A549 (cell line): ENCODE data around the gene FXYD4. TPM values are rescaled to one million over a fixed set of nuclear protein-coding genes. Genes with fewer than 3 reads are reported as not detected.

Source experiments
- ATAC-seq, 2 experiments: fragments of 200-7000 bp in 1 of 2; fragments of >200 bp in 1 of 2; cut with Nextera tagmentation in 1 of 2; cut with Tn5 transposase in 1 of 2; 3 replicates each; pipeline versions ENCODE4 v1.8.0 to v1.9.1; 2018 to 2020; ENCODE audit warnings: mild to moderate bottlenecking in 1 of 2, moderate library complexity in 1 of 2
- CTCF ChIA-PET: fragments of 300-600 bp; sonication (Branson Sonifier 250); formaldehyde crosslinking; extraction: SDS; loops from one replicate; lab custom pipeline; 2021; ENCODE audit warnings: antibody characterized with exemption, inconsistent platforms; lab: Yijun Ruan, JAX
- POLR2A ChIA-PET: fragments of 350-600 bp; formaldehyde crosslinking; extraction: SDS; loops from one replicate; lab custom pipeline; 2021; ENCODE audit warnings: antibody characterized with exemption, inconsistent platforms; lab: Yijun Ruan, JAX
- DNase-seq, 2 experiments: peaks; one replicate each; pipeline versions ENCODE4 v3.0.0 to v3.0.0-alpha.2; 2011 to 2016; ENCODE audit warnings: low read depth in 1 of 2, low spot score in 1 of 2
- FAIRE-seq: peaks from 2 replicates; lab custom pipeline; 2011; peaks lifted over from hg19 to GRCh38; lab: Jason Lieb, UNC
- H3K27ac ChIP-seq, 2 experiments: fragments of >200 bp; sonication (Bioruptor Twin); formaldehyde crosslinking; 3 replicates each; pipeline ENCODE4 v1.5.1; 2016 to 2017
- H3K4me1 ChIP-seq: fragments of >200 bp; sonication (Bioruptor Twin); formaldehyde crosslinking; 3 replicates; pipeline ENCODE4 v1.6.1; 2016
- H3K4me2 ChIP-seq: fragments of >200 bp; sonication (Bioruptor Twin); formaldehyde crosslinking; 3 replicates; pipeline ENCODE4 v1.6.1; 2016
- H3K4me3 ChIP-seq: fragments of >200 bp; sonication (Bioruptor Twin); formaldehyde crosslinking; 3 replicates; pipeline ENCODE4 v1.5.1; 2016
- H3K9me3 ChIP-seq: fragments of >200 bp; sonication (Bioruptor Twin); formaldehyde crosslinking; 3 replicates; pipeline ENCODE4 v1.6.1; 2016
- BHLHE40 ChIP-seq: IDR thresholded peaks from 2 replicates; pipeline ENCODE4 v1.6.1; 2012; ENCODE audit warnings: low read depth, low read length, inconsistent platforms
- CEBPB ChIP-seq, 2 experiments: fragments of >200 bp in 1 of 2; sonication (Bioruptor Twin) in 1 of 2; formaldehyde crosslinking in 1 of 2; IDR thresholded peaks; 2 replicates each; pipeline ENCODE4 v1.6.1; 2012 to 2016
- CHD4 ChIP-seq: fragments of 200-600 bp; sonication (generic); IDR thresholded peaks from 2 replicates; pipeline ENCODE4 v1.6.1; 2016; ENCODE audit warnings: antibody characterized with exemption, mild to moderate bottlenecking, borderline replicate concordance
- EHF ChIP-seq: fragments of 250-450 bp; sonication (Bioruptor Pico); IDR thresholded peaks from 2 replicates; pipeline ENCODE4 v1.5.0; 2020; ENCODE audit warnings: mild to moderate bottlenecking
- FOSB ChIP-seq: fragments of 250-450 bp; sonication (Bioruptor Pico); IDR thresholded peaks from 2 replicates; pipeline ENCODE4 v1.5.0; 2020; ENCODE audit warnings: mild to moderate bottlenecking, moderate library complexity
- FOSL2 ChIP-seq, 2 experiments: fragments of 450-650 bp in 1 of 2; fragments of >200 bp in 1 of 2; sonication (Bioruptor Twin) in 1 of 2; formaldehyde crosslinking; IDR thresholded peaks; 2 replicates each; pipeline versions ENCODE4 v1.5.0 to v1.6.1; 2016 to 2020; ENCODE audit warnings: mild to moderate bottlenecking in 1 of 2, moderate library complexity in 1 of 2
- FOXS1 ChIP-seq: fragments of 250-450 bp; sonication (Bioruptor Pico); IDR thresholded peaks from 2 replicates; pipeline ENCODE4 v1.5.0; 2020; ENCODE audit warnings: mild to moderate bottlenecking, moderate library complexity
- GATA3 ChIP-seq: IDR thresholded peaks from 2 replicates; pipeline ENCODE4 v1.6.1; 2012; ENCODE audit warnings: borderline replicate concordance
- HDAC2 ChIP-seq: fragments of 200-600 bp; sonication (generic); IDR thresholded peaks from 2 replicates; pipeline ENCODE4 v1.6.1; 2016
- HOXA7 ChIP-seq: fragments of 250-450 bp; sonication (Bioruptor Pico); IDR thresholded peaks from 2 replicates; pipeline ENCODE4 v1.5.0; 2020; ENCODE audit warnings: mild to moderate bottlenecking, moderate library complexity
- HOXB13 ChIP-seq: fragments of 250-450 bp; sonication (Bioruptor Pico); IDR thresholded peaks from 2 replicates; pipeline ENCODE4 v1.5.0; 2020; ENCODE audit warnings: low read depth, mild to moderate bottlenecking, moderate library complexity
- HOXB5 ChIP-seq: fragments of 250-450 bp; sonication (Bioruptor Pico); IDR thresholded peaks from 2 replicates; pipeline ENCODE4 v1.5.0; 2020; ENCODE audit warnings: mild to moderate bottlenecking, moderate library complexity
- JUNB ChIP-seq: fragments of >200 bp; sonication (Bioruptor Twin); formaldehyde crosslinking; IDR thresholded peaks from 2 replicates; pipeline ENCODE4 v1.6.1; 2016
- KDM5A ChIP-seq: fragments of 200-600 bp; sonication (generic); IDR thresholded peaks from 2 replicates; pipeline ENCODE4 v1.6.1; 2016; ENCODE audit warnings: antibody characterized with exemption, mild to moderate bottlenecking
- MAFK ChIP-seq: fragments of 450-650 bp; IDR thresholded peaks from 2 replicates; pipeline ENCODE4 v1.6.1; 2014; ENCODE audit not compliant: partially characterized antibody
- NPAS2 ChIP-seq: fragments of 250-450 bp; sonication (Bioruptor Pico); IDR thresholded peaks from 2 replicates; pipeline ENCODE4 v1.8.0; 2022; ENCODE audit warnings: mild to moderate bottlenecking, moderate library complexity, borderline replicate concordance
- NR3C1 ChIP-seq: fragments of >200 bp; sonication (Bioruptor Twin); formaldehyde crosslinking; IDR thresholded peaks from 3 replicates; pipeline ENCODE4 v1.6.1; 2017
- PHF8 ChIP-seq: fragments of 200-600 bp; sonication (generic); IDR thresholded peaks from 2 replicates; pipeline ENCODE4 v1.6.1; 2016; ENCODE audit warnings: low read depth, mild to moderate bottlenecking, antibody characterized with exemption, moderate library complexity, borderline replicate concordance
- POLR2A ChIP-seq: IDR thresholded peaks from 2 replicates; pipeline ENCODE4 v1.6.1; 2012; ENCODE audit warnings: mild to moderate bottlenecking, low read length
- POLR2AphosphoS2 ChIP-seq: conservative IDR thresholded peaks from 2 replicates; pipeline ENCODE4 v1.6.1; 2012; ENCODE audit warnings: low read length, improper control_type of control experiment, inconsistent platforms
- RAD21 ChIP-seq, 2 experiments: fragments of >200 bp in 1 of 2; sonication (Bioruptor Twin) in 1 of 2; formaldehyde crosslinking in 1 of 2; IDR thresholded peaks in 1 of 2; conservative IDR thresholded peaks in 1 of 2; 2 replicates in 1 of 2; 3 replicates in 1 of 2; pipeline ENCODE4 v1.6.1; 2012 to 2018; ENCODE audit warnings: inconsistent platforms in 1 of 2
- SMC3 ChIP-seq: fragments of >200 bp; sonication (Bioruptor Twin); formaldehyde crosslinking; IDR thresholded peaks from 3 replicates; pipeline ENCODE4 v1.6.1; 2018; ENCODE audit warnings: inconsistent platforms
- TFCP2L1 ChIP-seq: fragments of 250-450 bp; sonication (Bioruptor Pico); IDR thresholded peaks from 2 replicates; pipeline ENCODE4 v1.5.0; 2021; ENCODE audit warnings: mild to moderate bottlenecking
- WGBS: methylation state at CpG from one replicate; pipeline ENCODE4 v1.1.6; 2017; ENCODE audit errors: missing lambda C conversion rate; 5-methylcytosine and 5-hydroxymethylcytosine counted together
- polyA plus RNA-seq, 4 experiments: library from polyadenylated mRNA; depleted of rRNA in 3 of 4; stranded (reverse); fragments of >200 nt; fragmentation: RNase III in 1 of 4; extraction: RNeasy Plus Mini Kit Qiagen cat#74134 plus additional on column Dnase treatment in 1 of 4; gene quantifications; 2 replicates in 3 of 4; 3 replicates in 1 of 4; pipeline ENCODE4 v1.2.3, GENCODE V29; 2011 to 2017
- TF ChIP-seq, protein P1 (sequence below): fragments of >200 bp; sonication (Bioruptor Twin); formaldehyde crosslinking; IDR thresholded peaks from 3 replicates; pipeline ENCODE4 v1.5.1; 2016

Gene FXYD4
- polyA plus RNA-seq, 2 of the 4 experiments (the other 2 are of a cell fraction), result not detected

- TF ChIP-seq, protein P1, sequence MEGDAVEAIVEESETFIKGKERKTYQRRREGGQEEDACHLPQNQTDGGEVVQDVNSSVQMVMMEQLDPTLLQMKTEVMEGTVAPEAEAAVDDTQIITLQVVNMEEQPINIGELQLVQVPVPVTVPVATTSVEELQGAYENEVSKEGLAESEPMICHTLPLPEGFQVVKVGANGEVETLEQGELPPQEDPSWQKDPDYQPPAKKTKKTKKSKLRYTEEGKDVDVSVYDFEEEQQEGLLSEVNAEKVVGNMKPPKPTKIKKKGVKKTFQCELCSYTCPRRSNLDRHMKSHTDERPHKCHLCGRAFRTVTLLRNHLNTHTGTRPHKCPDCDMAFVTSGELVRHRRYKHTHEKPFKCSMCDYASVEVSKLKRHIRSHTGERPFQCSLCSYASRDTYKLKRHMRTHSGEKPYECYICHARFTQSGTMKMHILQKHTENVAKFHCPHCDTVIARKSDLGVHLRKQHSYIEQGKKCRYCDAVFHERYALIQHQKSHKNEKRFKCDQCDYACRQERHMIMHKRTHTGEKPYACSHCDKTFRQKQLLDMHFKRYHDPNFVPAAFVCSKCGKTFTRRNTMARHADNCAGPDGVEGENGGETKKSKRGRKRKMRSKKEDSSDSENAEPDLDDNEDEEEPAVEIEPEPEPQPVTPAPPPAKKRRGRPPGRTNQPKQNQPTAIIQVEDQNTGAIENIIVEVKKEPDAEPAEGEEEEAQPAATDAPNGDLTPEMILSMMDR, result no peak
- TF ChIP-seq HOXA7 (CRISPR knock-in tag) (no peak), BHLHE40 (no peak), MAFK (no peak), JUNB (no peak), GATA3 (no peak), POLR2AphosphoS2 (no peak), RAD21 (conservative IDR thresholded peaks at IDR 0.05 in 1 of 2, IDR thresholded peaks at IDR 0.05 in 1 of 2) (no peak), FOSL2 (IDR thresholded peaks at IDR 0.05) (no peak), FOSL2 (CRISPR knock-in tag; IDR thresholded peaks at IDR 0.05) (no peak), PHF8 (no peak), TFCP2L1 (CRISPR knock-in tag) (no peak), FOSB (CRISPR knock-in tag) (no peak), NR3C1 (no peak), POLR2A (no peak), CHD4 (no peak)
- Histone ChIP-seq H3K4me2 (peak overlapping the region; percentile 99), H3K4me1 (peaks cover 82% of the 10 kb centered on the region), H3K27ac (peak overlapping the region; percentile 86 to 97; a peak in 4 of 6 replicates), H3K4me3 (no peak overlapping the region; the same call in 2 of the 3 replicates), H3K9me3 (no peaks in the 10 kb centered on the region)
- ATAC-seq (no peak), FAIRE-seq (no peak), DNase-seq (no peak)
- ChIA-PET POLR2A (interaction anchor here (1.0 to 1.2 kb wide), 2 partner anchors 9 to 11 kb away, joined by 4 to 6 read pairs; partner anchors contain the start of gene HNRNPF), CTCF (interaction anchor here (1.6 to 2.3 kb wide), 2 partner anchors 8 to 9 kb away, joined by 5 to 6 read pairs; no protein-coding TSS in a partner anchor)
- WGBS, result 49% methylated on average over 2 of the region's 2 CpGs
These were observed 27.5 kb downstream of the FXYD4 start for GRCh38 chr10:43398939-43399319.

DNA sequence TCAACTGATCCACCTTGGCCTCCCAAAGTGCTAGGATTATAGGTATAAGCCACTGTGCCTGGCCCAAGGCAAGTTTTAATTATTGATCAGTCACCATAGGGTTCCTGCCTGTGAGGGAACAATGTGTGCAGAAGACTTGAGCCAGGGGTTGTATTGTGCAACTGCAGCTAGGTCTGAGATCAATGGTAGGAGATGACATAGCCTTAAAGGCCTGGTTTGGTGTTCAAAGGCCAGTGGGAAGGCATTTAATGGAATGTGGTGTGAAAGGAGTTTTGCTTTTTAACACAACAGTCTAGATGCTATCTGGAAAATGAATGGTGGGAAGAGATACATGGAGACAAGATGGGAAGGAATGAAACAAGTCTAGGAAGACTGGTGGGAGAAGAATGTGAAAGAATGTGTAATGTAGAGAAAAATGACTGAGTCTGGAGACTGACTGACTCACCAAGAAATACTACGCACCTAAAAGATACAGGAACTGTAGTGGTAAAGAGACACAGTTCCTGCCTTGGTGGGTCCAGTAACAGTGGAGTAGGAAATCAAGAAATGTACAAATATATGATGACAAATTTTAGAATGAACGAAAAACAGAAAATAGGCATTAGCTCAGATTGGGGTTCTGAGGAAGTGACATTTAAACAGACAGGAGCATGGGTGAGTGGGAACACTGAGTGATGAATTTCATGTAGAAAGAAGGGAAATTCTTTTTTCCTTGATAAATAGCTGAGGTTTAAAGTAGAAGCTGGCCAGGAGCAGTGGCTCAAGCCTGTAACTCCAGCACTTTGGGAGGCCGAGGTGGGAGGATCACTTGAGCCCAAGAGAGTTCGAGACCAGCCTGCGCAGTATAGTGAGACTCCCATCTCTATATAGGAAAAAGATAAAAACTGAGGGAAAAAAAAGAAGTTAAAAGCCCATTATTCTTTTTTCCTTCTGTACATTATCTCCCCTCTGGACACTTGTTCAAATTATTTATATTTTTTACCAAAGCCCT, 28.2 kb downstream of the FXYD4 start:
- ChIA-PET CTCF (interaction anchor here (0.6 to 2.6 kb wide), 5 partner anchors 8 to 107 kb away, joined by 4 to 7 read pairs (median 5); no protein-coding TSS in a partner anchor), POLR2A (interaction anchor here (0.6 to 1.2 kb wide), 3 partner anchors 8 to 43 kb away, joined by 3 to 6 read pairs (median 4); partner anchors contain the start of gene HNRNPF)
- no peaks in the 10 kb centered on the region for H3K9me3 ChIP-seq
- peaks cover 82% of the 10 kb centered on the region for H3K4me1 ChIP-seq
- ATAC-seq, result no peak
- H3K27ac ChIP-seq, result peak overlapping the region; percentile 86 to 97; a peak in 4 of 6 replicates
- 85% methylated on average over 5 of the region's 5 CpGs for WGBS
- no peak for FAIRE-seq
- TF ChIP-seq CEBPB (IDR thresholded peaks at IDR 0.05), result peak; percentile 10 to 71; a peak in 2 of 4 replicates
- TF ChIP-seq HOXB13, result no peak
- TF ChIP-seq FOSL2 (IDR thresholded peaks at IDR 0.05), result no peak
- peak; percentile 24; the same call in 1 of the 2 replicates for TF ChIP-seq FOSL2 (CRISPR knock-in tag; IDR thresholded peaks at IDR 0.05)
- TF ChIP-seq, all 56 proteins: peak for 2
- Histone ChIP-seq H3K4me3 (no peak overlapping the region), H3K4me2 (peak overlapping the region; percentile 99)
- no peak for DNase-seq

- H3K27ac ChIP-seq, result peak overlapping the region in 1 of 2 experiments; percentile 19; a peak in 1 of 6 replicates
- TF ChIP-seq MAFK, result no peak
- no peak for TF ChIP-seq POLR2AphosphoS2
- no peak for TF ChIP-seq NPAS2 (CRISPR knock-in tag)
- TF ChIP-seq JUNB, result no peak
- TF ChIP-seq KDM5A, result no peak
- no peak for TF ChIP-seq SMC3
- no peak for TF ChIP-seq HOXA7 (CRISPR knock-in tag)
- TF ChIP-seq FOXS1 (CRISPR knock-in tag), result no peak
- TF ChIP-seq EHF, result no peak
- no peak for TF ChIP-seq HDAC2
- TF ChIP-seq HOXB5, result no peak
- DNase-seq (no peak), FAIRE-seq (no peak), ATAC-seq (no peak)
- POLR2A ChIA-PET, result interaction anchor here (1.0 kb wide), 1 partner anchor 8 kb away, joined by 4 read pairs; the partner anchor contains the start of gene HNRNPF
- CTCF ChIA-PET, result interaction anchor here (0.8 to 2.6 kb wide), 5 partner anchors 11 to 136 kb away, joined by 3 to 7 read pairs (median 3); no protein-coding TSS in a partner anchor
- peaks cover 85% of the 10 kb centered on the region for H3K4me1 ChIP-seq
- no peak overlapping the region for H3K4me3 ChIP-seq
- H3K9me3 ChIP-seq, result no peaks in the 10 kb centered on the region
- H3K4me2 ChIP-seq, result peak overlapping the region; percentile 87
- WGBS, result 75% methylated on average over 2 of the region's 2 CpGs
These were observed 30.2 kb downstream of the FXYD4 start for GRCh38 chr10:43401627-43402026.
